Uterus (tissue), 2 donors: Measurements from ENCODE around the gene B3GALT5.

Experiments
- POLR2A ChIP-seq, 2 donors: fragments of 450-650 bp; IDR thresholded peaks; one replicate each; pipeline ENCODE4 v1.6.1; 2016; ENCODE audit warnings: antibody characterized with exemption in 2 of 2, mild to moderate bottlenecking in 1 of 2, moderate library complexity in 1 of 2
- TF ChIP-seq, protein P1 (sequence below), 4 experiments: fragments of 200-600 bp in 2 of 4; fragments of 450-650 bp in 2 of 4; sonication (generic) in 2 of 4; IDR thresholded peaks; one replicate each; pipeline ENCODE4 v1.5.1; 2016 to 2019; ENCODE audit warnings: antibody characterized with exemption in 4 of 4, mild to moderate bottlenecking in 2 of 4, moderate library complexity in 1 of 4

DNA sequence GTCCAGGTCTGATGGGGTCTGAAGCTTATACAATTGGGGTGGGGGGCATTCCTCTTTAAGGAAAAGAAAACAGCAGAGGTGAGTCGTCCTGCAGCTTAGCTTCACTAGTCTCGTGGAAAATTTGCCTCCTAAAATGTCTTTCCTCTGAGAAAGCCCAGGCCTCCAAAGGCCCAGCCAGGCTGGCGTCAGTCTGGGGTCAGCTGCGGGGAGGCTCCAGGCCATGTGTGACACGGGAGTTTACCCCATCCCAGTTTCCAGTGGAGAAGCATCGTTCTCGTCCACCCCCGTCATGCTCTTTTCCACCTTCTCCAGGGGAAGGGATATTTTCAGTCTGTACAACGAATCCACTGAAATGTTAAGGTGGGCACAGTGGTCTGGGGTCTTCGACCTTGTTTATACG lies 42.8 kb downstream of the B3GALT5 start:
- TF ChIP-seq, protein P1, sequence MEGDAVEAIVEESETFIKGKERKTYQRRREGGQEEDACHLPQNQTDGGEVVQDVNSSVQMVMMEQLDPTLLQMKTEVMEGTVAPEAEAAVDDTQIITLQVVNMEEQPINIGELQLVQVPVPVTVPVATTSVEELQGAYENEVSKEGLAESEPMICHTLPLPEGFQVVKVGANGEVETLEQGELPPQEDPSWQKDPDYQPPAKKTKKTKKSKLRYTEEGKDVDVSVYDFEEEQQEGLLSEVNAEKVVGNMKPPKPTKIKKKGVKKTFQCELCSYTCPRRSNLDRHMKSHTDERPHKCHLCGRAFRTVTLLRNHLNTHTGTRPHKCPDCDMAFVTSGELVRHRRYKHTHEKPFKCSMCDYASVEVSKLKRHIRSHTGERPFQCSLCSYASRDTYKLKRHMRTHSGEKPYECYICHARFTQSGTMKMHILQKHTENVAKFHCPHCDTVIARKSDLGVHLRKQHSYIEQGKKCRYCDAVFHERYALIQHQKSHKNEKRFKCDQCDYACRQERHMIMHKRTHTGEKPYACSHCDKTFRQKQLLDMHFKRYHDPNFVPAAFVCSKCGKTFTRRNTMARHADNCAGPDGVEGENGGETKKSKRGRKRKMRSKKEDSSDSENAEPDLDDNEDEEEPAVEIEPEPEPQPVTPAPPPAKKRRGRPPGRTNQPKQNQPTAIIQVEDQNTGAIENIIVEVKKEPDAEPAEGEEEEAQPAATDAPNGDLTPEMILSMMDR (IDR thresholded peaks at IDR 0.05): no peak
- TF ChIP-seq POLR2A (IDR thresholded peaks at IDR 0.05): no peak
